SH-SY5Y (cell line): Measurements from ENCODE around the gene DUS2.

Experiments
- GATA2 ChIP-seq: IDR thresholded peaks from 2 replicates; pipeline ENCODE4 v1.6.1; 2011; ENCODE audit warnings: mild to moderate bottlenecking, low read depth, low read length
- GATA3 ChIP-seq: IDR thresholded peaks from 2 replicates; pipeline ENCODE4 v1.6.1; 2011; ENCODE audit warnings: low read depth, mild to moderate bottlenecking, low read length, moderate library complexity

GRCh38 chr16:68088130-68088972, 65.3 kb downstream of the DUS2 start:
- TF ChIP-seq GATA2 (no peak), GATA3 (no peak)
